ENCODE data around the gene TAP2. TPM values are rescaled to one million over a fixed set of nuclear protein-coding genes. Genes with fewer than 3 reads are reported as not detected.

Gene TAP2
- total and polyA plus RNA-seq, 2 of the 13 experiments (the other 11 are each of a cell fraction or from before 2014, with no cell fraction given) = 10.3 to 17.6 TPM

DNA sequence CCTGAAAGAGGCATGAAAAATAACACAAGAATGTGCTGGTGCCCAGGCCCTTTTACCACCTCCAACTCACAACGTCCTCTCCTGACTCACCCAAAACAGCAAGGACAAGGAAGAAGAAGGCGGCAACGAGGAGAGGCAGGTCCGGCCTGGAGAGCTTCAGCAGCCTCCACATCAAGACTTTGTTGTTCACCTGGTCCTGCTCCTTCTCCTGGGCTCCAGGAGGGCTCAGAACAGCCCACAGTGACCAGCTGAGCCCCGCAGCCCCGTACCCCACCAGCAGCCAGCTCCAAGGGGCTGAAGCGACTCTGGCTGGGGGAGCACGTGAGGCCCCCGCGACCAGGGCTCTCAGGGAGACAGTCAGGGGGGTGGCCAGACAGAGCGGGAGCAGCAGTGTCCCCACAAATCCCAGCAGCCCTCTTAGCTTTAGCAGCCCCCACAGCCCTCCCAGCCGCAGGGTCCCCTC is 857 bp downstream of the TAP2 start:
- FAIRE-seq (no peak), DNase-seq (ENCODE audit: low spot score) (no peak), ATAC-seq (no peak; the same call in 2 of the 3 replicates)
- CTCF ChIA-PET (ENCODE audit: low intra/inter-chr PET ratio, low total read pairs) = interaction anchor here (2.9 to 3.1 kb wide), 2 partner anchors 16 to 30 kb away, joined by 39 to 65 read pairs; partner anchors contain the start of genes PSMB9 and TAP1
- H2AFZ ChIP-seq (ENCODE audit: low read length) = no peak overlapping the region
- H4K20me1 ChIP-seq (ENCODE audit: insufficient read depth, low read length) = no peaks in the 10 kb centered on the region
- POLR2A ChIA-PET = interaction anchor here (0.9 to 2.5 kb wide), 13 partner anchors 9 to 1099 kb away, joined by 3 to 56 read pairs (median 4); partner anchors contain the start of genes ATF6B, PBX2, PSMB9 and TAP1
- intact Hi-C loops (cut with micrococcal nuclease; ENCODE audit: unreplicated experiment) (loop anchor here (1.0 kb wide), 3 partner anchors 16 to 116 kb away; partner anchors contain the start of genes HLA-DMA and TAP1), in situ Hi-C loops (cut with HindIII; ENCODE audit: extremely low pct_ligation_motif_present, low pct_unique_long_range_greater_than_20kb) (no loop called here)
- BruUV-seq (replicated peaks) = TSS peak; percentile 31
- H3K27ac ChIP-seq (ENCODE audit: extremely low read length, insufficient read depth, low read length) = peak overlapping the region; percentile 80
- peaks cover 2 to 7% of the 10 kb centered on the region in 2 experiments; a peak in 2 of 5 replicates for H3K36me3 ChIP-seq (replicated peaks in 1 of 2; ENCODE audit: control insufficient read depth in 1 of 2, insufficient read depth in 2 of 2, low read length in 2 of 2)
- H3K27me3 ChIP-seq (ENCODE audit: control insufficient read depth in 1 of 2, insufficient read depth in 2 of 2, low read length in 2 of 2) = no peaks in the 10 kb centered on the region
- peaks cover 17% of the 10 kb centered on the region for H3K4me1 ChIP-seq (ENCODE audit: insufficient read depth, low read length)
- H3K9ac ChIP-seq (ENCODE audit: insufficient read depth, low read depth, low read length) = peak overlapping the region; percentile 61
- H3K4me3 ChIP-seq (replicated peaks in 1 of 3; ENCODE audit: insufficient read depth in 1 of 3, low read depth in 2 of 3, low read length in 3 of 3) = peak overlapping the region; percentile 82 to 87 (median 86)
- WGBS (ENCODE audit: low lambda C conversion rate) = 30% methylated on average over 6 of the region's 12 CpGs
- H3K4me2 ChIP-seq (ENCODE audit: low read depth, low read length) = peak overlapping the region; percentile 94
- H3K79me2 ChIP-seq (ENCODE audit: insufficient read depth, low read length) = peaks cover 4% of the 10 kb centered on the region
- H3K9me3 ChIP-seq (ENCODE audit: low read length) = no peaks in the 10 kb centered on the region
- TF ChIP-seq SP4 (CRISPR knock-in tag; IDR thresholded peaks at IDR 0.05) (0 out of 2 replicates have a peak, but pooled peaks have one; percentile 18), ZNF883 (CRISPR knock-in tag; IDR thresholded peaks at IDR 0.05; ENCODE audit: not compliant biosample characterization) (peak; percentile 52), MBD4 (IDR thresholded peaks at IDR 0.05; ENCODE audit: borderline replicate concordance, low read length) (no peak), RXRA (CRISPR knock-in tag; IDR thresholded peaks at IDR 0.05) (0 out of 2 replicates have a peak, but pooled peaks have one; percentile 26), ZNF274 (CRISPR knock-in tag; IDR thresholded peaks at IDR 0.05) (peak; percentile 83), ZNF724P (CRISPR knock-in tag; IDR thresholded peaks at IDR 0.05; ENCODE audit: borderline replicate concordance) (0 out of 2 replicates have a peak, but pooled peaks have one; percentile 33), ZNF878 (CRISPR knock-in tag; IDR thresholded peaks at IDR 0.05) (0 out of 2 replicates have a peak, but pooled peaks have one; percentile 53), GLI4 (CRISPR knock-in tag; IDR thresholded peaks at IDR 0.05; ENCODE audit: borderline replicate concordance) (0 out of 2 replicates have a peak, but pooled peaks have one; percentile 74), NFKB2 (CRISPR knock-in tag; IDR thresholded peaks at IDR 0.05; ENCODE audit: borderline replicate concordance) (0 out of 2 replicates have a peak, but pooled peaks have one; percentile 35), RARG (CRISPR knock-in tag; IDR thresholded peaks at IDR 0.05; ENCODE audit: low read depth) (no peak)
- TF ChIP-seq, protein P1, sequence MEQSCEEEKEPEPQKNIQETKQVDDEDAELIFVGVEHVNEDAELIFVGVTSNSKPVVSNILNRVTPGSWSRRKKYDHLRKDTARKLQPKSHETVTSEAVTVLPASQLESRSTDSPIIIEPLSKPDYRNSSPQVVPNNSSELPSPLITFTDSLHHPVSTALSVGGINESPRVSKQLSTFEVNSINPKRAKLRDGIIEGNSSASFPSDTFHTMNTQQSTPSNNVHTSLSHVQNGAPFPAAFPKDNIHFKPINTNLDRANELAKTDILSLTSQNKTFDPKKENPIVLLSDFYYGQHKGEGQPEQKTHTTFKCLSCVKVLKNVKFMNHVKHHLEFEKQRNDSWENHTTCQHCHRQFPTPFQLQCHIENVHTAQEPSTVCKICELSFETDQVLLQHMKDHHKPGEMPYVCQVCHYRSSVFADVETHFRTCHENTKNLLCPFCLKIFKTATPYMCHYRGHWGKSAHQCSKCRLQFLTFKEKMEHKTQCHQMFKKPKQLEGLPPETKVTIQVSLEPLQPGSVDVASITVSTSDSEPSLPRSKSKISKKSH (CRISPR knock-in tag; IDR thresholded peaks at IDR 0.05; ENCODE audit: borderline replicate concordance) = 0 out of 2 replicates have a peak, but pooled peaks have one; percentile 62
- TF ChIP-seq, protein P2, sequence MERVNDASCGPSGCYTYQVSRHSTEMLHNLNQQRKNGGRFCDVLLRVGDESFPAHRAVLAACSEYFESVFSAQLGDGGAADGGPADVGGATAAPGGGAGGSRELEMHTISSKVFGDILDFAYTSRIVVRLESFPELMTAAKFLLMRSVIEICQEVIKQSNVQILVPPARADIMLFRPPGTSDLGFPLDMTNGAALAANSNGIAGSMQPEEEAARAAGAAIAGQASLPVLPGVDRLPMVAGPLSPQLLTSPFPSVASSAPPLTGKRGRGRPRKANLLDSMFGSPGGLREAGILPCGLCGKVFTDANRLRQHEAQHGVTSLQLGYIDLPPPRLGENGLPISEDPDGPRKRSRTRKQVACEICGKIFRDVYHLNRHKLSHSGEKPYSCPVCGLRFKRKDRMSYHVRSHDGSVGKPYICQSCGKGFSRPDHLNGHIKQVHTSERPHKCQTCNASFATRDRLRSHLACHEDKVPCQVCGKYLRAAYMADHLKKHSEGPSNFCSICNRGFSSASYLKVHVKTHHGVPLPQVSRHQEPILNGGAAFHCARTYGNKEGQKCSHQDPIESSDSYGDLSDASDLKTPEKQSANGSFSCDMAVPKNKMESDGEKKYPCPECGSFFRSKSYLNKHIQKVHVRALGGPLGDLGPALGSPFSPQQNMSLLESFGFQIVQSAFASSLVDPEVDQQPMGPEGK (CRISPR knock-in tag; IDR thresholded peaks at IDR 0.05) = peak; percentile 72
- TF ChIP-seq, protein P3, sequence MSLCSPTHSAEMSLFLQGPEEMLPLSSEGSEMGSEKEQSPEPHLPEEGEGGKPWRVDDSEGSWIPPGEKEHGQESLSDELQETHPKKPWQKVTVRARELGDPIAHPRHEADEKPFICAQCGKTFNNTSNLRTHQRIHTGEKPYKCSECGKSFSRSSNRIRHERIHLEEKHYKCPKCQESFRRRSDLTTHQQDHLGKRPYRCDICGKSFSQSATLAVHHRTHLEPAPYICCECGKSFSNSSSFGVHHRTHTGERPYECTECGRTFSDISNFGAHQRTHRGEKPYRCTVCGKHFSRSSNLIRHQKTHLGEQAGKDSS (CRISPR knock-in tag; IDR thresholded peaks at IDR 0.05; ENCODE audit: borderline replicate concordance, low read depth) = no peak
- TF ChIP-seq, protein P4, sequence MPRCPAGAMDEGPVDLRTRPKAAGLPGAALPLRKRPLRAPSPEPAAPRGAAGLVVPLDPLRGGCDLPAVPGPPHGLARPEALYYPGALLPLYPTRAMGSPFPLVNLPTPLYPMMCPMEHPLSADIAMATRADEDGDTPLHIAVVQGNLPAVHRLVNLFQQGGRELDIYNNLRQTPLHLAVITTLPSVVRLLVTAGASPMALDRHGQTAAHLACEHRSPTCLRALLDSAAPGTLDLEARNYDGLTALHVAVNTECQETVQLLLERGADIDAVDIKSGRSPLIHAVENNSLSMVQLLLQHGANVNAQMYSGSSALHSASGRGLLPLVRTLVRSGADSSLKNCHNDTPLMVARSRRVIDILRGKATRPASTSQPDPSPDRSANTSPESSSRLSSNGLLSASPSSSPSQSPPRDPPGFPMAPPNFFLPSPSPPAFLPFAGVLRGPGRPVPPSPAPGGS (CRISPR knock-in tag; IDR thresholded peaks at IDR 0.05) = peak; percentile 56; the same call in 1 of the 2 replicates
- TF ChIP-seq, protein P5, sequence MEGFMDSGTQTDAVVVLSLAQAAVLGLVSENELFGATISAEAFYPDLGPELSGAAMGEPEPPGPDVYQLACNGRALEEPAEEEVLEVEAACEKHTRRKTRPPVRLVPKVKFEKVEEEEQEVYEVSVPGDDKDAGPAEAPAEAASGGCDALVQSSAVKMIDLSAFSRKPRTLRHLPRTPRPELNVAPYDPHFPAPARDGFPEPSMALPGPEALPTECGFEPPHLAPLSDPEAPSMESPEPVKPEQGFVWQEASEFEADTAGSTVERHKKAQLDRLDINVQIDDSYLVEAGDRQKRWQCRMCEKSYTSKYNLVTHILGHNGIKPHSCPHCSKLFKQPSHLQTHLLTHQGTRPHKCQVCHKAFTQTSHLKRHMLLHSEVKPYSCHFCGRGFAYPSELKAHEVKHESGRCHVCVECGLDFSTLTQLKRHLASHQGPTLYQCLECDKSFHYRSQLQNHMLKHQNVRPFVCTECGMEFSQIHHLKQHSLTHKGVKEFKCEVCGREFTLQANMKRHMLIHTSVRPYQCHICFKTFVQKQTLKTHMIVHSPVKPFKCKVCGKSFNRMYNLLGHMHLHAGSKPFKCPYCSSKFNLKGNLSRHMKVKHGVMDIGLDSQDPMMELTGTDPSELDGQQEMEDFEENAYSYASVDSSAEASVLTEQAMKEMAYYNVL (CRISPR knock-in tag; IDR thresholded peaks at IDR 0.05; ENCODE audit: borderline replicate concordance) = 0 out of 2 replicates have a peak, but pooled peaks have one; percentile 34
